GM12874 (cell line): ENCODE results near the gene GIGYF1.

Experiments
- CTCF ChIP-seq: IDR thresholded peaks from 2 replicates; pipeline ENCODE4 v1.5.1; 2011; ENCODE audit warnings: low read depth, mild to moderate bottlenecking, control low read depth, low read length, moderate library complexity; ENCODE audit not compliant: insufficient read depth

GIGYF1 gene

GRCh38 chr7:100641860-100642533 is 52.1 kb downstream of the GIGYF1 start:
- TF ChIP-seq CTCF, result 0 out of 2 replicates have a peak, but pooled peaks have one; percentile 6

GRCh38 chr7:100641463-100641859 is 52.6 kb downstream of the GIGYF1 start, which contains the start of gene TFR2:
TFR2 (minus strand) TSS chr7:100641552; CDS start chr7:100641509, 43 bp downstream.
- TF ChIP-seq CTCF, result no peak

GRCh38 chr7:100640517-100641440 is 53.3 kb downstream of the GIGYF1 start:
- TF ChIP-seq CTCF, result no peak

- no peak for TF ChIP-seq CTCF
These were observed 54.0 kb downstream of the GIGYF1 start for GRCh38 chr7:100639995-100640516.

- TF ChIP-seq CTCF, result peak; percentile 57
These were observed 60.9 kb downstream of the GIGYF1 start for GRCh38 chr7:100632951-100633717.

GRCh38 chr7:100630066-100630465 is 64.0 kb downstream of the GIGYF1 start:
- TF ChIP-seq CTCF, result no peak
